Measurements from ENCODE around the gene RAD21L1. TPM values are rescaled to one million over a fixed set of nuclear protein-coding genes. Genes with fewer than 3 reads are reported as not detected.

Gene RAD21L1
- total and polyA plus RNA-seq, 2 experiments from 2014 or later, result not detected

GRCh38 chr20:1295276-1295930 lies 69.6 kb downstream of the RAD21L1 start:
- H3K4me1 ChIP-seq (ENCODE audit: insufficient read depth), result no peaks in the 10 kb centered on the region
- TF ChIP-seq CTCF (IDR thresholded peaks at IDR 0.05; ENCODE audit: poor library complexity) (no peak), EZH2phosphoT487 (IDR thresholded peaks at IDR 0.05; ENCODE audit: low read depth, severe bottlenecking, unreplicated experiment) (no peak), EZH2 (IDR thresholded peaks at IDR 0.05; ENCODE audit: borderline replicate concordance) (no peak)
- H3K9me2 ChIP-seq (replicated peaks; ENCODE audit: insufficient read depth), result no peaks in the 10 kb centered on the region
- no peaks in the 10 kb centered on the region for H3K79me2 ChIP-seq
- DNase-seq (ENCODE audit: low spot score), result no peak
- H3K9me3 ChIP-seq (ENCODE audit: low read depth), result no peaks in the 10 kb centered on the region
- H4K20me1 ChIP-seq (ENCODE audit: insufficient read depth, poor library complexity, severe bottlenecking), result no peaks in the 10 kb centered on the region
- H3K36me3 ChIP-seq (replicated peaks; ENCODE audit: insufficient read depth, low read depth), result no peaks in the 10 kb centered on the region
- no peaks in the 10 kb centered on the region for H3K27me3 ChIP-seq
- H2AFZ ChIP-seq, result no peak overlapping the region
- no peak overlapping the region for H3K4me2 ChIP-seq
- H3K27ac ChIP-seq, result no peak overlapping the region
- WGBS (ENCODE audit: low lambda C conversion rate, missing lambda C conversion rate), result 94% methylated on average over 20 of the region's 20 CpGs
- H3K4me3 ChIP-seq, result no peak overlapping the region

- H3K9me2 ChIP-seq (replicated peaks; ENCODE audit: insufficient read depth), result no peaks in the 10 kb centered on the region
- TF ChIP-seq EZH2phosphoT487 (IDR thresholded peaks at IDR 0.05; ENCODE audit: low read depth, severe bottlenecking, unreplicated experiment) (no peak), CTCF (IDR thresholded peaks at IDR 0.05; ENCODE audit: poor library complexity) (no peak), EZH2 (IDR thresholded peaks at IDR 0.05; ENCODE audit: borderline replicate concordance) (no peak)
- 96% methylated on average over 16 of the region's 20 CpGs for WGBS (ENCODE audit: low lambda C conversion rate, missing lambda C conversion rate)
Observed at GRCh38 chr20:1296117-1296610, 70.3 kb downstream of the RAD21L1 start.

GRCh38 chr20:1296922-1297321 lies 71.1 kb downstream of the RAD21L1 start:
- H3K4me1 ChIP-seq (ENCODE audit: insufficient read depth), result no peaks in the 10 kb centered on the region
- H3K4me2 ChIP-seq, result no peak overlapping the region
- no peaks in the 10 kb centered on the region for H3K36me3 ChIP-seq (replicated peaks; ENCODE audit: insufficient read depth, low read depth)
- DNase-seq (ENCODE audit: low spot score), result no peak
- WGBS (ENCODE audit: low lambda C conversion rate, missing lambda C conversion rate), result 92% methylated on average over 14 of the region's 14 CpGs
- H3K27me3 ChIP-seq, result no peaks in the 10 kb centered on the region
- H3K27ac ChIP-seq, result no peak overlapping the region
- no peaks in the 10 kb centered on the region for H3K79me2 ChIP-seq
- no peaks in the 10 kb centered on the region for H4K20me1 ChIP-seq (ENCODE audit: insufficient read depth, poor library complexity, severe bottlenecking)
- no peaks in the 10 kb centered on the region for H3K9me2 ChIP-seq (replicated peaks; ENCODE audit: insufficient read depth)
- no peak for TF ChIP-seq EZH2 (IDR thresholded peaks at IDR 0.05; ENCODE audit: borderline replicate concordance)
- TF ChIP-seq EZH2phosphoT487 (IDR thresholded peaks at IDR 0.05; ENCODE audit: low read depth, severe bottlenecking, unreplicated experiment), result no peak
- no peak for TF ChIP-seq CTCF (IDR thresholded peaks at IDR 0.05; ENCODE audit: poor library complexity)
- no peak overlapping the region for H2AFZ ChIP-seq
- no peak overlapping the region for H3K4me3 ChIP-seq
- H3K9me3 ChIP-seq (ENCODE audit: low read depth), result no peaks in the 10 kb centered on the region

More at GRCh38 chr20:1296117-1296610, 70.3 kb downstream of the RAD21L1 start:
- Histone ChIP-seq H3K9me3 (ENCODE audit: low read depth) (no peaks in the 10 kb centered on the region), H3K79me2 (no peaks in the 10 kb centered on the region), H3K27me3 (no peaks in the 10 kb centered on the region), H2AFZ (no peak overlapping the region), H4K20me1 (ENCODE audit: insufficient read depth, poor library complexity, severe bottlenecking) (no peaks in the 10 kb centered on the region), H3K27ac (no peak overlapping the region), H3K36me3 (replicated peaks; ENCODE audit: insufficient read depth, low read depth) (no peaks in the 10 kb centered on the region), H3K4me1 (ENCODE audit: insufficient read depth) (no peaks in the 10 kb centered on the region), H3K4me2 (no peak overlapping the region), H3K4me3 (no peak overlapping the region)
- DNase-seq (ENCODE audit: low spot score), result no peak
